ENCODE results near the gene VPS26A.

- no peak for TF ChIP-seq CTCF (IDR thresholded peaks at IDR 0.05; ENCODE audit: low read length)
- no peak for TF ChIP-seq EZH2 (IDR thresholded peaks at IDR 0.05; ENCODE audit: borderline replicate concordance, low read length)
These were observed 1.6 kb downstream of the VPS26A start for GRCh38 chr10:69125554-69125953.

Measured in OCI-LY1 (cell line).